Cardiac muscle cell (in vitro differentiated cells and primary cell): ENCODE data around the gene CPD. TPM values are rescaled to one million over a fixed set of nuclear protein-coding genes. Genes with fewer than 3 reads are reported as not detected.
A peak's percentile ranks its signal among the peaks of the same experiment; 100 is the strongest.

Source experiments
- DNase-seq, 2 donors: peaks; one replicate each; pipeline versions ENCODE4 v3.0.0 to v3.0.0-alpha.2; 2010 to 2017; ENCODE audit warnings: low read depth in 1 of 2, low spot score in 1 of 2
- H3K27ac ChIP-seq: fragments of 200-600 bp; sonication (generic); 2 replicates; pipeline ENCODE4 v1.5.1; 2016
- H3K27me3 ChIP-seq: fragments of 200-600 bp; sonication (generic); 2 replicates; pipeline ENCODE4 v1.6.0; 2016; ENCODE audit warnings: control low read depth
- H3K36me3 ChIP-seq: fragments of 200-600 bp; sonication (generic); 2 replicates; pipeline ENCODE4 v1.5.1; 2016; ENCODE audit warnings: control low read depth
- H3K4me1 ChIP-seq: fragments of 200-600 bp; sonication (generic); 2 replicates; pipeline ENCODE4 v1.8.1; 2017; ENCODE audit warnings: low read depth, mild to moderate bottlenecking, mixed run types
- H3K4me3 ChIP-seq: fragments of 200-600 bp; sonication (generic); 2 replicates; pipeline ENCODE4 v1.5.1; 2016; ENCODE audit warnings: mild to moderate bottlenecking
- H3K9me3 ChIP-seq: fragments of 200-600 bp; sonication (generic); 2 replicates; pipeline ENCODE4 v1.5.1; 2017; ENCODE audit warnings: low read depth, mild to moderate bottlenecking, control low read depth
- polyA plus RNA-seq: library from polyadenylated mRNA; unstranded; fragments of >200 nt; fragmentation: Nextera tagmentation; extraction: Ambion mirVana; gene quantifications from 2 replicates; pipeline ENCODE4 v1.2.1, GENCODE V29; 2016
- total RNA-seq: library from RNA; depleted of rRNA; stranded (reverse); fragments of >200 nt; gene quantifications from 2 replicates; pipeline ENCODE4 v1.2.3, GENCODE V29; 2016
- TF ChIP-seq, protein P1 (sequence below): IDR thresholded peaks from 2 replicates; pipeline ENCODE4 v1.5.1; 2012; ENCODE audit warnings: low read depth, mild to moderate bottlenecking, low read length

Gene CPD
- total and polyA plus RNA-seq, 2 experiments from 2014 or later, result 19.5 to 47.4 TPM

DNA sequence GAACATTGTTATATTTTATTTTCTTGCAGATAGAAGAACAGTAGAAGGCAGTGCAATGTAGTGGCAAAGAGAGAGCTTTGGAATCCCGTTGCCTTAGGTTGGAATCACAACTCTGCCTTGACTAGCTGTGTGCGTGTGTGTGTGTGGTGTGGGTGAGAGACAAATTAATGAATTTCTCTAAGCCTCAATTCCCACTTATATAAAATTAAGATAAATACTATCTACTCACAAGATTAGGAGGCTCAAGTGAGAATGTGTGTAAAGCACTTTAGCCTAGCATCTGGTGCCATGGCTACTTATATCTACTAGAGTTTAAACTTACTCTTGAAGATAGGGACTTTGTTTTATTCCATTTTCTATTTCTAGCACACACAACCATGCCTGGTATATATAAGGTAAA lies 12.8 kb downstream of the CPD start:
- no peak for DNase-seq
- Histone ChIP-seq H3K36me3 (peaks cover 11% of the 10 kb centered on the region), H3K9me3 (no peaks in the 10 kb centered on the region), H3K4me1 (peaks cover 6% of the 10 kb centered on the region), H3K27me3 (no peaks in the 10 kb centered on the region), H3K4me3 (no peak overlapping the region), H3K27ac (no peak overlapping the region)
- TF ChIP-seq, protein P1, sequence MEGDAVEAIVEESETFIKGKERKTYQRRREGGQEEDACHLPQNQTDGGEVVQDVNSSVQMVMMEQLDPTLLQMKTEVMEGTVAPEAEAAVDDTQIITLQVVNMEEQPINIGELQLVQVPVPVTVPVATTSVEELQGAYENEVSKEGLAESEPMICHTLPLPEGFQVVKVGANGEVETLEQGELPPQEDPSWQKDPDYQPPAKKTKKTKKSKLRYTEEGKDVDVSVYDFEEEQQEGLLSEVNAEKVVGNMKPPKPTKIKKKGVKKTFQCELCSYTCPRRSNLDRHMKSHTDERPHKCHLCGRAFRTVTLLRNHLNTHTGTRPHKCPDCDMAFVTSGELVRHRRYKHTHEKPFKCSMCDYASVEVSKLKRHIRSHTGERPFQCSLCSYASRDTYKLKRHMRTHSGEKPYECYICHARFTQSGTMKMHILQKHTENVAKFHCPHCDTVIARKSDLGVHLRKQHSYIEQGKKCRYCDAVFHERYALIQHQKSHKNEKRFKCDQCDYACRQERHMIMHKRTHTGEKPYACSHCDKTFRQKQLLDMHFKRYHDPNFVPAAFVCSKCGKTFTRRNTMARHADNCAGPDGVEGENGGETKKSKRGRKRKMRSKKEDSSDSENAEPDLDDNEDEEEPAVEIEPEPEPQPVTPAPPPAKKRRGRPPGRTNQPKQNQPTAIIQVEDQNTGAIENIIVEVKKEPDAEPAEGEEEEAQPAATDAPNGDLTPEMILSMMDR, result no peak

DNA sequence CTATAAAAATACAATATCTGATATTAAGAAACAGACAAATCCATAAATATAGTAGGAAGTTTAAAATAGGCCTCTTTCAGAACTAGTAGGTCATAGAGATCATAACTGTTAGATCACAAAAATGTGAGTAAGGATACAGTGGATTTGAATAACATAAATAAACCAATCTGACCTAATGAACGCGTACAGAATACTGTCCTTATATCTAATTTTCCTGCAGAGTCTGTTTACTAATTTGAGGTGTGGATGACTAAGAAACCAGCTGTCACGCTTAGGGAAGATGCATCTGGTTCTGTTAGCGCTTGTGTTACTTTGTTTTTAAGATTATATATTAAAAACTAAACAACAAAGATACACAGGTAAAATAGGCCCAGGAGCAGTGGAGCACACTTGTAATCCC lies 14.8 kb downstream of the CPD start:
- Histone ChIP-seq H3K9me3 (no peaks in the 10 kb centered on the region), H3K36me3 (peaks cover 5% of the 10 kb centered on the region), H3K4me3 (no peak overlapping the region), H3K4me1 (peaks cover 6% of the 10 kb centered on the region), H3K27ac (no peak overlapping the region), H3K27me3 (no peaks in the 10 kb centered on the region)
- DNase-seq, result no peak
- TF ChIP-seq, protein P1, result no peak

DNA sequence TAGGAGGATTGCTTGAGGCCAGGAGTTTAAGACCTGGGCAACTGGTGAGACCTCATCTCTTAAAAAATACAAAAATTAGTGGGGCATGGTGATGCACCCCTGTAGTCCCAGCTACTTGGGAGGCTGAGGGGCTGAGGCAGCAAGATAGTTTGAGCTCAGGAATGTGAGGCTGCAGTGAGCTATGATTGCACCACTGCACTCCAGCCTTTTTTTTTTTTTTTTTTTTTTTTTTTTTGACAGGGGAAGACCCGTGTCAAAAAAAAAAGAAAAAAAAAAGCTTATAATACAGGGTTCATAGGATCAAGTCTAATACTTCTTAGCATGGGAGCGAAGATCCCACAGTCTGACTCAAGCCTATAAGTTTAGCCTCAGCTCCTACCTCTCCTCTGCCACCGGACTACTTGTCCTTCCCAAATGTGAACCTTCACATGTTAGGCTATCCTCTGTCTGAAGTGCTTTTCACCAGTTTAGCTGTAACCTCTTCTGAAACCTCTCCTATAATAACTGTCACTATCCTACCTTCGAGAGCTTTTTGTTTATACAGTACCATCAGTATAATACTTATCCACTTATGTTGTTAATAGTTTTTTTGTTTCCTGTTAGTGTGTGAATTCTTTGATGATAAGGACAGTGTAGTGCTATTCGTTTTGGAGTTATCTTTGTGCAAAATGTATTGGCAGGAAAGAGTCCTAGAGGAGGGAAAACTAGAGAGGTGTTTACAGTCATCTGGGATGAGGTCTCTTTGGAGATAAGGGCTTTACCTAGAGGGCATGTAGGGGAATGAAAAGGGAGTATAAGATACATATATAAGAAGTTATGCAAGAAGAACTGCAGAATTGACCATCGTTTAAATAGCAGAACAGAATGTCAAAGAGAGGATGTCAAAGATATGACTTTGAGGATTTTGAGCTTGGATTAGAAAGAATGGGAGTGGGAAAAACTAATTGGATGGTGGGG lies 15.5 kb downstream of the CPD start:
- TF ChIP-seq, protein P1, result no peak
- no peak overlapping the region for H3K4me3 ChIP-seq
- H3K36me3 ChIP-seq, result peaks cover 5% of the 10 kb centered on the region
- H3K4me1 ChIP-seq, result peaks cover 6% of the 10 kb centered on the region
- H3K9me3 ChIP-seq, result no peaks in the 10 kb centered on the region
- peak overlapping the region; percentile 3 for H3K27ac ChIP-seq
- no peak for DNase-seq
- H3K27me3 ChIP-seq, result no peaks in the 10 kb centered on the region

DNA sequence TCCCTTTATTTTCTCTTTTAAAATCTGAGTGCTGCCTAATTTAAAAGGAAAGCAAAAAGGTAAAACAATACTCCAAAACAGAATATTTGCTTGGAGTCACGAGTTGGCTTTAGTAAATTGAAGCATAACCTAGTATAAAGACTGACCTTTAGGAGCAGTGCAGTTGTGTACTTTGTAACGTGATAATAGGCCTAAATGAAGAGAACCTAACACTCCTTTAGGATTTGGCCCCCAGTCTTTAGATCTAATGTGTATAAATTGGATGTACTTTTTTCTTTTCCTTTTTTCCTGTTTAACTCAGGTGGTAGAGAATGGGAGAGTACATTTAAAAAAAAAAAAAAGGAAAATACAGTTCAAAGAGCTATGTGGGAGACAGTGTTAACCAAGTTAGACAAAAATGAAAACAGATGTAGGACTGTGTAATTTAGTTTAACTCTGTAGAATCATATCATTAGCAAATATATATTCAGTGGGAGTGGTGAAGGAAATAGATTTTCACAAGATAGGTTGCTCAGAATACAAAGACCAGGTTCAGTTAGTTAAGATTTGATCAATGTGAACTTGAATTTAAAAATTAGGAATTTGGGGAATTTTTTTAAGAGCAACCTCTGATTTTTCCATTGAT lies 16.8 kb downstream of the CPD start:
- peaks cover 6% of the 10 kb centered on the region for H3K4me1 ChIP-seq
- no peaks in the 10 kb centered on the region for H3K27me3 ChIP-seq
- H3K9me3 ChIP-seq, result no peaks in the 10 kb centered on the region
- no peak overlapping the region for H3K27ac ChIP-seq
- TF ChIP-seq, protein P1, result no peak
- H3K36me3 ChIP-seq, result peaks cover 5% of the 10 kb centered on the region
- no peak for DNase-seq
- no peak overlapping the region for H3K4me3 ChIP-seq

DNA sequence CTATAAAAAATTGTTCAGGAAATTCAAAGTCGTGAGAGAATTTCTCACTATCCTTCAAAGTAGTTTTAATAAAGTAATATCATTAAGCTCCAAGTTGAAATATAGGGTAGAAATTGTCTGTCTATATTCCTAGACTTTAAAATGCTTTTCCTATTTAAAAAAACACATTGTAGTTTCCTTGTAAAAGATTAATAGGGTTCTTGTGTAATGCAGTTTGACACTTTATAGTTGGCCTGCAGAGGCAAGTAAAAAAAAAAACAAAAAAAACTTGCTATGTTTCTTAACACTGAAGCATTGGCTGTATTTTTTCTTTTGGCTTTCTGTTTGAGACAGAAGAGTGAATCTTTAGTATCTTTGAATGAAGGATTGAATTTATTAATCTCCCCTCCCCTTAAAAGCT lies 17.4 kb downstream of the CPD start:
- H3K4me1 ChIP-seq, result peaks cover 6% of the 10 kb centered on the region
- H3K27me3 ChIP-seq, result no peaks in the 10 kb centered on the region
- no peak for DNase-seq
- H3K36me3 ChIP-seq, result peaks cover 5% of the 10 kb centered on the region
- H3K4me3 ChIP-seq, result no peak overlapping the region
- TF ChIP-seq, protein P1, result no peak
- H3K9me3 ChIP-seq, result no peaks in the 10 kb centered on the region
- H3K27ac ChIP-seq, result no peak overlapping the region
